Astrocyte of the spinal cord (primary cell): Measurements from ENCODE around the gene OMA1.
A peak's percentile ranks its signal among the peaks of the same experiment; 100 is the strongest.
"Not testable (repeated sequence)": the region's sequence is repeated elsewhere in the genome, so short reads cannot be mapped to it uniquely, and the experiment has no call there.

Experiments used
- DNase-seq: peaks from one replicate; pipeline ENCODE4 v3.0.0; 2011; ENCODE audit warnings: low read depth, low spot score
- H3K4me3 ChIP-seq: 2 replicates; pipeline ENCODE4 v1.5.1; 2011; ENCODE audit warnings: low read depth, mild to moderate bottlenecking, low read length, moderate library complexity
- in situ Hi-C: cut with HindIII; loops from 2 replicates; pipeline ENCODE4 v1.10.0; 2017; ENCODE audit warnings: low sequenced_read_pairs
- TF ChIP-seq, protein P1 (sequence below): IDR thresholded peaks from 2 replicates; pipeline ENCODE4 v1.5.1; 2012; ENCODE audit warnings: low read depth, mild to moderate bottlenecking, low read length, inconsistent platforms

Gene OMA1

DNA sequence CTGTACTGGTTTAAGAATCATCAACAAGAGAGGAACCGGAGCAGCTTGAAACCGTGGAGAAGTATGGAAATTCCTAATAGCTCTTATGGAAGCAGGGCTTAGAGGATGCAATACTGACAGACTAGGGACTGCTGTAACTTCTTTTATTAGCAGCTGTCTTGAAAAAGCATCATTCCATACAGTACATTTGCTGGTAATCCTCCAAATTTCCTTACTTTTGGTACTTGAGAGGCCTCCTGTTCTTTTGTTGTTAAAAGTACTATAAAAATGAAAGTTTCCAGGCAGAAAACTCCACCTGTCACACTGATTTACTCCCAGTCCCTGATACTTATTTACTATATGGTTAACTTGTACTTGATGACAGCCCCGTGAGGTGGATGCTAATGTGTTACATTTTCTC lies 7.7 kb downstream of the OMA1 start:
- in situ Hi-C loops, result no loop called here
- DNase-seq, result no peak
- TF ChIP-seq, protein P1, sequence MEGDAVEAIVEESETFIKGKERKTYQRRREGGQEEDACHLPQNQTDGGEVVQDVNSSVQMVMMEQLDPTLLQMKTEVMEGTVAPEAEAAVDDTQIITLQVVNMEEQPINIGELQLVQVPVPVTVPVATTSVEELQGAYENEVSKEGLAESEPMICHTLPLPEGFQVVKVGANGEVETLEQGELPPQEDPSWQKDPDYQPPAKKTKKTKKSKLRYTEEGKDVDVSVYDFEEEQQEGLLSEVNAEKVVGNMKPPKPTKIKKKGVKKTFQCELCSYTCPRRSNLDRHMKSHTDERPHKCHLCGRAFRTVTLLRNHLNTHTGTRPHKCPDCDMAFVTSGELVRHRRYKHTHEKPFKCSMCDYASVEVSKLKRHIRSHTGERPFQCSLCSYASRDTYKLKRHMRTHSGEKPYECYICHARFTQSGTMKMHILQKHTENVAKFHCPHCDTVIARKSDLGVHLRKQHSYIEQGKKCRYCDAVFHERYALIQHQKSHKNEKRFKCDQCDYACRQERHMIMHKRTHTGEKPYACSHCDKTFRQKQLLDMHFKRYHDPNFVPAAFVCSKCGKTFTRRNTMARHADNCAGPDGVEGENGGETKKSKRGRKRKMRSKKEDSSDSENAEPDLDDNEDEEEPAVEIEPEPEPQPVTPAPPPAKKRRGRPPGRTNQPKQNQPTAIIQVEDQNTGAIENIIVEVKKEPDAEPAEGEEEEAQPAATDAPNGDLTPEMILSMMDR, result no peak
- H3K4me3 ChIP-seq, result no peak overlapping the region

DNA sequence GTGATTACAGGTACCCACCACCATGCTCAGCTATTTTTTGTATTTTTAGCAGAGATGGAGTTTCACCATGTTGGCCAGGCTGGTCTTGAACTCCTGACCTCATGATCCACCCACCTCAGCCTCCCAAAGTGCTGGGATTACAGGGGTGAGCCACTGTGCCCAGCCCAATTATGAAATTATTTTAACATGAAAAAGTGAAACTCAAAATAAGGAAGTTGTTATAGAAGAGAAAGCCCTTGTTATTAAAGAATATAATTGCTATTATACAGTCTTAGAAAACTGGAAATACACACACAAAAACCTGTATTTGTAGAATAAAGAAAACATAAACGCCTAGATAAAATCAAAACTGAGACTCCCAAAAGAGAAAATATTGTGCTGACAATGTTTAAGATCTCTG lies 14.7 kb downstream of the OMA1 start:
- in situ Hi-C loops, DNase-seq, H3K4me3 ChIP-seq: not testable (repeated sequence)

DNA sequence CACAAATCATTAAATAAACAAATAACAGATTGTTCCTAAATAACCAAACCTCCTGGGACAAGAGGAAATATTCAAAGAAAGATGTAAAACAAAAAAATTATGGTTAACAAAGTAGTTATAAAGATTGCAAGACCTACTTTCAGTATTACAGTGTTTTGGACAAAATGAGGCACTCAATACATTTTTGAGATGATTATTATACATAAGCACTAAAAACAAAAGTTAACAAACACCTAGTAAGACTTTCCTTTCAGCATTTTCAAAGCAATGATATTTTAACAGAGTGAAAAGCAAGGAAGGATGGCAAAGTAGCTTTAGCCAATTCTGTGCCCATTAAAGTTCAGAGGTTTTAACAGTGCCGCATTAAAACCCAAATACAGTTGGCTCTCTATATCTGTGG lies 17.2 kb downstream of the OMA1 start:
- no peak for DNase-seq
- in situ Hi-C loops, result no loop called here
- H3K4me3 ChIP-seq, result no peak overlapping the region
- TF ChIP-seq, protein P1, result no peak

DNA sequence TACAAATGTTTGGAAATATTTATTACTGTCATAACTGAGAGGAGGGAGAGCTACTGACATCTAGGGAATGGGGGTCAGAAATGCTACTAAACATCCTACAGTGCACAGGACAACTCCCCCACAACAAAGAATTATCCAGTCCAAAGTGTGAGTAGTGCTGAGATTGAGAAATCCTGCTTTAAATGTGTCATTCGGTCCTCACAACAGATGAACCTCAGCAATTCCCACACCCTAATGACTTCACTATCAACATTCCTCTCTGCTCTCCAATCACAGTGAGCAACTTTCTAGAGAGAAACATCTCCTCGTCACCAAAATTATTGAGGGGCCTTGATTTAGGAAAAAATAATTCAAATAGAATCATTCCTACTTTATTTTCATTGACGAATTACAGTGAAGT lies 18.0 kb downstream of the OMA1 start:
- DNase-seq, result no peak
- no peak overlapping the region for H3K4me3 ChIP-seq
- TF ChIP-seq, protein P1, result no peak
- in situ Hi-C loops, result no loop called here

DNA sequence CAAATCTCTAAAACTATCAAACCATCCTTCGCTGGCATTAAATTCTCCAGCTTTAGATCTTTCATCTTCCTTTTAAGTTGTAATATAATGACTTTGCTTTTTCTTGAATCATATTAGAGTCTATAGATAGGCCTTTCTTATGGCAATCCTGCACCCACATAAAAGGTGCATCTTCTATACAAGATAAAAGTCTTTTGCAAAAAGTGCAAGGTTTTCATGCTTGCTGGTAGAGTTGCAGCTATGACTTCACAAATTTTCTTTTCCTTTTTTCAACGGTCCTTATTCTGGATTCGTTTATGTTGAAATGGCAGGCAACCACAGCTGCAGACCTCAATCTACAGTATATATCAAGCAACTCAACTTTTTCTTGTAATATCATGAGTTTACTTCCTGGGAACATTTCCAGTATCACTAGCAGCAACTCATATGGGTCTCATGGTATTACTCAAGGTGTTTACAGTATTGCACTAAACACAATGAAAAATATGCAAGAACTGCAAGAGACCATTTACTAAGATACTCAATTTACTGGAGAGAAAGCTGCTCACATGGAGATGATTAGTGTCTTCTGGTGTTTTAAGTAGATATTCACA lies 22.1 kb downstream of the OMA1 start:
- TF ChIP-seq, protein P1, result no peak
- no peak for DNase-seq
- in situ Hi-C loops, result no loop called here
- H3K4me3 ChIP-seq, result no peak overlapping the region

DNA sequence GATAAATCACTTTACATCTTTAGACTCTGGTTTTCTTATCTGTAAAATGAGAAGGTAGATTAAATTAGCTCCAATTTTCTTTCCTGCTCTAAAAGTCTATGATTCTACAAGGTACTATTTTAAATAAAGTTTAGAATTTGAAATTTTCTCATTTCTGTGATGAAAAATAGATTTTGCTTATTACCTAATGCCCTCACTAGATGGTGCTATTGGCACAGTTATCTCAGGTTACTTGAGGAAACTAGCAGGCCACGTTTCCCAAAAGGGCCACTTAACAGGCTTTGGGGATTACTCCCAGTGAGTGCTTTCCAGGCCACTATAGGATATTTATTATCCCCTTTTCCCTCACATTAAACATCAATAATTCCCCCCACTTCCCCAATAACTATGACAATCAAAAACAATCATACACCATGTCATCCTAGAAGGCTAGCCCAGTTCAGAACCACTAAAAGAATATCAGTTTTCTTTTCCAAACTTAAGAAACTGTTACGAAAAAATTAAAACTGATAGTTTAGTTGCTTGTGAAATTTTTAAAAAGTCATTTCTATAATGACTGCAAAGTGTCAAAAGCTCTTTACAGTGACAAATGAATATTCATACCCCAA lies 30.6 kb downstream of the OMA1 start:
- no peak overlapping the region for H3K4me3 ChIP-seq
- in situ Hi-C loops, result no loop called here
- DNase-seq, result peak; percentile 80
- TF ChIP-seq, protein P1, result peak; percentile 56

DNA sequence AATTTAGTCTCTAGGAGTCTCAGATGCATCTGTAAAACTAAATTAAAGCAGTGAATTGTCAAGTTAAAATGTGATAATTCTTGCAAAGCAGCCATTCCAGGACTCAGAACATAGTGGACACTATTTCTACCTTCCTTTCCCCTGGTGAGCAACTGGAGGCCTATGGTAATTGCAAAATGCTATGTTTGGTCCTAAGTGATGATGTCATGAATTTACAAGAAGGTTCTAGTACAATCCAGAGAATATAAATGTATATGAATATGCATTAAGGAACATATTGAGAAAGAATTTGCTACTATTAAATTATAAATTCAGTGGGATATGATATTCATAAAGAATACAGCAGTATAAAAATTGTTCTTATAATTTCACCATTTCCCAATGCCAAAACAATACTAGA lies 32.6 kb downstream of the OMA1 start:
- in situ Hi-C loops, result no loop called here
- TF ChIP-seq, protein P1, result no peak
- no peak overlapping the region for H3K4me3 ChIP-seq
- no peak for DNase-seq
